NCI-H226 (cell line): ENCODE results near the gene PSPH.
"Not testable (repeated sequence)": the region's sequence is repeated elsewhere in the genome, so short reads cannot be mapped to it uniquely, and the experiment has no call there.

Experiments
- DNase-seq: peaks from one replicate; pipeline ENCODE4 v3.0.0-alpha.2; 2015

PSPH gene

DNA sequence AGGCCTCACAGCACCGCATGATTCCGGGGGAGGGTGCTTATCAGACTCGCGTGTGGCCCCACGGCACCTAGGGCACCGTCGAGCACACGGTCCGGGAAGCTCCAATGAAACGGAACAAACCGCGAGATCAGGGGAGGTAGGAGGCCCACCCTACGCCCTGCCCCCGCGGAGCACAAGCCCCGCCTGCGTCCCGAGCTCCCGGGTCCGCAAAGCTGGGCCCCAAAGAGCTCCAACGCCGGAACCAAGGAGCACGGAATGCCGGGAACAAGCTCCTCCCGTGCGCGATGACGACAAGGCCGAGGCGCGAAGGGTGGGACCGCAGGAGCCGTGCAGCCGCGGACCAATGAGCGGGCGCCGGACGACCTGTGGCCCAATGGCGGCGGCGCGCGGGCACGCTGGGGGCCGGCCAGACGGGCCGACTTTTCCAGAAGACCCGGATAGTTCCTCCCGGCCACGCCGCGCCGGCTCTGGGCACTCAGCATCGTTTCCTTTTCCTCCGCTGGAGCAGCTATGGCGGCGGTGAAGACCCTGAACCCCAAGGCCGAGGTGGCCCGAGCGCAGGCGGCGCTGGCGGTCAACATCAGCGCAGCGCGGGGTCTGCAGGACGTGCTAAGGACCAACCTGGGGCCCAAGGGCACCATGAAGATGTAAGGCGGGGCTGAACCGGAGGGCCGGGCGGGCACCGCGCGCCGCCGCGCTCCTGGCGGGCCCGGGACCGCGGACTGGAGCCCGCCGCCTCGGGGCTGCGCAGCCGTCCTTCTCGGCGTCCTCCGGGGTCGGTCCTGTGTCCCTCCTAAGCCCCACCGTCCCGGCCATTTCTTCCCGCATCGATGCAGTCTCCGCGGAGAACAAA is at the start of gene PSPH, which contains the start of gene CCT6A:
TSS of gene PSPH (minus strand) at position 106 of the 853 bp plus-strand sequence. CDS start 30,232 bp downstream, outside the sequence.
TSS of gene CCT6A (plus strand) at position 427 of the 853 bp plus-strand sequence. CDS start at position 511, 84 bp downstream.
- peak; percentile 99 for DNase-seq

DNA sequence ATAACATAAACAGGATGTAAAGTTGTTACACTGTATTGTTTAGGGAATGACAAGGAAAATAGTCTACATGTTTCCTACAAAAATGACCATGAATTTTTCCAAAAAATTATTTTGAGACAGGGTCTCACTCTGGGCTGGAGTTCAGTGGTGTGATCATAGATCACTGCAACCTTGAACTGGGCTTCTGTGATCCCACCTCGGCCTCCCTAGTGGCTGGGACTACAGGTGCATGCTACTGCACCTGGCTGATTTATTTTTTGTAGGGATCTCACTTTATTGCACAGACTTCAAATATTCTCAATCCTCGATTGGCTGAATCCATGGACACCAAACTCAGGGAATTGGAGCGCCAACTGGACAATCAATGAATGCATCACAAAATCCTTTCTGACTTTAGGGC is 48.4 kb upstream of the PSPH start:
- DNase-seq, result no peak

DNA sequence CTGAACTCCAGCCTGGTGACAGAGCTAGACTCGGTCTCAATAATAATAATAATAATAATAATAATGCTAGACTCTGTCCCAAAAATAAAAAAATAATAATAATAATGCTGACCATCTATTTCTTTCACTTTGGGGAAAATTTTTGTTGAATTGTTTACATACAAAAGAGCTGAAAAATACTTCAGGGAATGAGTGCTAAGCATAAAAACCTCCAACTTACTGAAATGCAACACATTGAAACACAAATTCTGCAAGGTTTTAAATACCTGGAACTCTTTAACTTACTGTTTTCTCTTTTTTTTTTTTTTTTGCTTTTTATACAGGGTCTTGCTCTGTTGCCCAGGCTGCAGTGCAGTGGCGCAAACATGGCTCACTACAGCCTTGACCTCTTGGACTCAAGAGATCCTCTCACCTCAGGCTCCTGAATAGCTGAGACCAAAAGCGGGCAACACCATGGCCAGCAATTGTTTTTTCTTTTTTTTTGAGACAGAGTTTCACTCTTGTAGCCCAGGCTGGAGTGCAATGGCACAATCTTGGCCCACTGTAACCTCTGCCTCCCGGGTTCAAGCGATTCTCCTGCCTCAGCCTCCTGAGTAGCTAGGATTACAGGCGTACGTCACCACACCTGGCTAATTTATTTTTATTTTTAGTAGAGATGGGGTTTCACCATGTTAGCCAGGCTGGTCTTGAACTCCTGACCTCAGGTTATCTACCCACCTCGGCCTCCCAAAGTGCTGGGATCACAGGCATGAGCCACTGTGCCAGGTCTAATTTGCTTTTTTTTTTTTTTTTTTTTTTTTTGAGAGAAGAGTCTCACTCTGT is 47.2 kb upstream of the PSPH start:
- not testable (repeated sequence) for DNase-seq

DNA sequence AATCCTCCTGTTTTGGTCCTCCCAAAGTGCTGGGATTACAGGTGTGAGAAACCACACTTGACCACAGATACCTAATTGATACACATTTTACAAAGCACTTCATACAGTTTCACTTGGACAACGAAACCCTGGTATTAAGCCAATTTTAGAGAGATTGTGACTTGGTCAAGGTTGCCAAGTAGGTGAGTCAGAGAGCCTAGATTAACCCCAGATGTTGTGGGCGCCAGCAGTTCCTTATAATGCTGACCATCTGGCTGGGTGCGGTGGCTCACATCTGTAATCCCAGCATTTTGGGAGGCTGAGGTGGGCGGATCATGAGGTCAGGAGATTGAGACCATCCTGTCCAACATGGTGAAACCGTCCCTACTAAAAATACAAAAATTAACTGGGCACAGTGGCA is 46.5 kb upstream of the PSPH start:
- no peak for DNase-seq

DNA sequence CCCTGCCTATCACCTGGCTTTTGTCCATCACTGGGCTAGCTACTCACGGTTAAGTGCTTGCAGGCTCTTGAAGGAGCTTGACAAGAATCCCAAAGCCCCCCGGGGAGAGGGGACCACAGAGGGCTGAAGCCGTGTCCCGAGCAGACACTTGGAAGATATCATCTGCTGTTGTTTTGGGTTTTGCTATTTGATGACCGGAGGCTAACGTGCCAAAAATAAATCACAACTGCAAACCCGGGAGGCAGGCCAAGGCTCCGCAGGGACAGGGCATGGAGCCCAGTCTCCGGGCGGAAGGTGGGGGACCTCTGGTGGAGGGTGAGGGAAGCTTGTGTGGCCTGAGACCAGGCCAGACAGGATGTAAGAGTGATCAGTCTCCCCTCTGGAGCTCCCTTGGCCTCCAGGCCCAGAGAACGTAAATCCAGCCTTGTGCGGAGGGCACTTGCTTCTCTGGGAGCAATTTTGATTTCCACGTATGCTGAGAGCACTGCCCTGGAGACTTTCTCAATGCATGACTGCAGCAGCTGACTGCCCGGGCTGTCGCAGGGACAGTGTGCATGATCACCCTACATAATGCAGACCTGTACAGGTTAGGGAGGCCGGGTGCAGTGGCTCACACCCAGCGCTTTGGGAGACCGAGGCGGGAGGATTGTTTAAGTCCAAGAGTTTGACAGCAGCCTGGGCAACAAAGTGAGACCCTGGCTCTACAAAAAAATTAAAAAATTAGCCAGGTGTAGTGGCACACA is 41.7 kb upstream of the PSPH start, which contains the start of gene PHKG1:
TSS of gene PHKG1 (minus strand) at position 164 of the 743 bp plus-strand sequence. CDS start 4,011 bp downstream, outside the sequence.
- DNase-seq, result peak; percentile 30

DNA sequence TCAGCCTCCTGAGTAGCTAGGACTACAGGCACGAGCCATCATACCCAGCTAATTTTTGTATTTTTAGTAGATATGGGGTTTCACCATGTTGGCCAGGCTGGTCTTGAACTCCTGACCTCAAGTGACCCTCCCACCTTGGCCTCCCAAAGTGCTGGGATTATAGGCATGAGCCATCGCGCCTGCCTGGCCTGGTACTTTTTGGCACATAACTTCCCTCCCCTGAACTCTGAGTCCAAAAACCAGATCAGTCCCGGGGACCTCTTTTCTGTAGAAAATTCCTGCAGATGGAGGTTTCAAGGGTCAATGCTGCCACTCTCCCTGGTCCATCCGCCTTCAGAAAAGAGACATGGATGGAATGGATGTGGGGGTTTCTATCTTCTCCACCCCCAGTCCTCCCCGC is 41.1 kb upstream of the PSPH start:
- DNase-seq, result not testable (repeated sequence)

DNA sequence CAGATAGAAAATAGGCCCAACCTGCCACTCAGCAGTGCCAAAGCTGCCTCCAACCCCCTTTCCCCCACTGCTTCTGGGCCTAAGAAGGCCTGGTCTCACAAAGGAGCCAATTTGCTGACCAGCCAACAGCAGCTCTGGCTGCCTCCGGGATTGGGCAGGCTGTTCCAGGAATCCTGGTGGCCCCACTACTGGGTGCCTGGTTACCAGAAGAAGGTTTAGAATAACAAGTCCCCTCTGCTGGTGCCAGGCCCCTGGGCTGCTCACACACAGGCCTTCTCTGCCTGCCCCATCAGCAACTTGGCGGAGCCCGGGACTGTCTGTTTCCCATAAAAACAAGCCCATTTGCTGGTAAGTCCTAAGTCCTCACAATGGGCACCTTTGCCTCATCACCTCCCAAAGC is 40.3 kb upstream of the PSPH start:
- DNase-seq, result no peak

DNA sequence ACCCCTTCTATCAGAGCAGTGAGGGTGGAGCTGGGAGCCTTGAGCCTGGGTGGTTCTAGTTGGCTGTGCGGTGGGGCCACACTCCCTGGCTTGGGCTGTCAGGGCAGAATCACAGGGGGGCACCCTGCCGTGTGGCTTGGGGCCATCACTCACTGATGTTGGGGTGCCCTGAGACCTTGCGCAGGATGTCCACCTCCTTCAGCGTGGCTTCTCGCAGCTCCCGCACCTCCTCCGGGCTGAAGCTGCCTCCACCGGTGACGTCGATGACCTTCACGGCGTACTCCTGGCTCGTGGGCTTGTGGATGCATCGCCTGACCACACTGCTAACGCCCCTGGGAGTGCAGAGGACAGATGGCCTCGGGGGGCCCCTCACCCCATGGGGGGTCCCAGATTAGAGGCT is 36.2 kb upstream of the PSPH start:
- no peak for DNase-seq

DNA sequence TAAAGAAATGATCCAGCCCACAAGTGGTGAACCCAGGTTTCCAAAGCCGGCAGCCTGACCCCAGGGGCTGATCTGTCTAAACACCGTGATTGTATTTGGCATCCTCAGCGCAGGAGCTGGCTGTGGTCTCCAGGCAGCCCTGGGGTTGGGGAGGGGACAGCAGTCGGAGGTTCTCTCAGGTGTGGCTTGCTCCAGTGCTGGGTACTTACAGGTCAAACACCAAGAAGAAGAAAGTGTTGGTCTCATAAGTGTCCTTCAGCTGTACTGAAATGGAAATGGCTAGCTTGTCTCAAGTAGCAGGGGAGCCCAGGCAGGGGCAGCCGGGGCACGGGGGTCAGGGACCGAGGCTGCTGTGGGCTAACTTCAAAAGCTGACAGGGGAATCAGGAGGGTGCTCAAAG is 35.5 kb upstream of the PSPH start:
- no peak for DNase-seq

DNA sequence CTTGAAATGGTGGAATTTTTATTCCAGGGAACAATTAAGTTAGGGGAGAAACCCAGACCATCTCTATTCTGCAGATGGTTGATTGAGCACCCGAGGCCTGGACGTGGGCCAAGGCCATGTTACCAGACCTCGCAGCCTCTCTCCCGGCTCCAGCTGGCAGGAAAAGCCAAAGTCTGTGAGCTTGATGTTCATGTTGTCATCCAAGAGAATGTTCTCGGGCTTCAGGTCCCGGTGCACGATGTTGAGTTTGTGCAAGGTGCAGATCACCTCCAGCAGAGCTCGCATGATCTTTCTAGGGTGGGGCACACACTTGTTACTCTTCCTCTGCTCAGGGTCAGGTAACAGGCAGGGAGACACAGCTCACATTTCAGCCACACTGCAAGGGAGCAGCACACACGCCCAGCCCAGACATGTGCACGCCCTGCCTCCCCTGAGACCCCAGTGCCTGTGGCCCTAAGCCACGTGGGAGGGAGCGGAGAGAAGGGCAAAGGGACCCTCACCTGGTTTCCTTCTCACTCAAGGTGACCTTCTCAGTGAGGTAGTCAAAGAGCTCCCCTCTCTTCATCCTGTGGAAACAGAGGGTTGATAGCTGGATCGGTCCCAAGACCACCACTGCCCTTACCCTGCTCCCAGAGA is 32.0 kb upstream of the PSPH start:
- DNase-seq, result no peak

DNA sequence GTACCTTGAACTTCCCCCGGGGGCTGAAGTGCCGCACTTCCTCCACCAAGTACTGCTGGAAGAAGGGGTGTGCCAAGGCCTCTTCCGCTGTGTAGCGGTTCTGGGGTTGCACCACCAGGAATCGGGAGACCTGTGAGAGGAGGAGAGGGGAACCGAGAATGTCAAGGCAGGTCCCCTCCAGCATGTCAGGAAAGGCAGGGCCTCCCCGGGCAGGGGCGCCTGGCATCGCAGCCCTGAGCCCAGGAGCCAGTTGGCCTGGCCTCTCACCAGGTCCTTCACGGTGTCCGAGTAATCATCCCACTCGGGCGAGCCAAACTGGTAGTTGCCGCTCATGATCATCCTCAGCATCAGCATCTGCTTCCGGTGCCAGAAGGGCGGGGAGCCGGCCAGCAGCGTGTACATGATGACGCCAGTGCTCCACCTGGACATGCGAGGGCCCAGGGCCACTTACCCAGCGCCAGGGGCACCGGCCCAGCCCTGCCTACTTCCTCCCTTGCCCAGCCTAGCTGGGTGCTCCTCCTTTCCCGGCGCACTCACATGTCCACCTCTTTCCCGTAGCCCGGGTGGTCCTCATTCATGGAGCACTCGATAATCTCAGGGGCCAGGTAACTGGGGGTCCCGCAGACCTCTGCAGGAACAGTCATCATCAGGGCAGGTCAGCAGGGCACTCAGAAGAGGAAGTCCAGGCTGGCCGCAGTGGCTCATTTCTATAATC is 30.5 kb upstream of the PSPH start:
- DNase-seq, result no peak

DNA sequence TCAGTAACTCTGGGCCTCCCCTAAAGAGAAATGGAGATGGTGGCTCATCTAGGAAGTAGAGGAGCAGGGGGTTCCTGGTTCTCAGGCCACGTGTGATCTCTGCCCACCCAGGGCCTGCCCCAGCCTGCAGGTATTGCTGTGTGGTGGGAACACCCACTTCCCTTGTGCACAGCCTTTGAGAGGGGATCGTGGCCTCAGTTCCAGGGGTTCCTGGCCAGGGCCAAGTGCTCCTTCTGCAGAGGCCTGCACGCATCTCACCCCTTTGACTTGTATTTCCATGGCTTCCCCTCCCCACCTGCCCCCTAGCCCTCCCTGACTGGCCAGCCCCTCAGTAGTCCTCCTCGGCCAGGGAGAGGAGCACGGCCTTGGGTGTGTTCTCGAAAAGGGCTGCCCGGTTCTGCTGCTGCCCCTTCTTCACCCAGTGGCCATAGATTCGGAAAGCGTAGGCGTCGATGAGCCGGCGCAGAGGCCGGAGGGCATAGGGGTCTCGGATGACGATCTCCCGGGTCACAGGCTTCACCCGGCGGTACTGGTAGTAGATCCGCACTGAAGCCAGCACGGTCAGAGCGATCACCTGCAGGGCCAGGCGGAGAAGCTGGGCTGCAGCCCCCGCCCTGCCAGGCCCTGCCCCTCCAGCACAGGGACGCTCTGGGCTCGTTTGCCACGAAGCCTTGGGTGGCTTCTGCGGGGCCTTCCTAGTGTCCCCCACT is 29.6 kb upstream of the PSPH start:
- not testable (repeated sequence) for DNase-seq

DNA sequence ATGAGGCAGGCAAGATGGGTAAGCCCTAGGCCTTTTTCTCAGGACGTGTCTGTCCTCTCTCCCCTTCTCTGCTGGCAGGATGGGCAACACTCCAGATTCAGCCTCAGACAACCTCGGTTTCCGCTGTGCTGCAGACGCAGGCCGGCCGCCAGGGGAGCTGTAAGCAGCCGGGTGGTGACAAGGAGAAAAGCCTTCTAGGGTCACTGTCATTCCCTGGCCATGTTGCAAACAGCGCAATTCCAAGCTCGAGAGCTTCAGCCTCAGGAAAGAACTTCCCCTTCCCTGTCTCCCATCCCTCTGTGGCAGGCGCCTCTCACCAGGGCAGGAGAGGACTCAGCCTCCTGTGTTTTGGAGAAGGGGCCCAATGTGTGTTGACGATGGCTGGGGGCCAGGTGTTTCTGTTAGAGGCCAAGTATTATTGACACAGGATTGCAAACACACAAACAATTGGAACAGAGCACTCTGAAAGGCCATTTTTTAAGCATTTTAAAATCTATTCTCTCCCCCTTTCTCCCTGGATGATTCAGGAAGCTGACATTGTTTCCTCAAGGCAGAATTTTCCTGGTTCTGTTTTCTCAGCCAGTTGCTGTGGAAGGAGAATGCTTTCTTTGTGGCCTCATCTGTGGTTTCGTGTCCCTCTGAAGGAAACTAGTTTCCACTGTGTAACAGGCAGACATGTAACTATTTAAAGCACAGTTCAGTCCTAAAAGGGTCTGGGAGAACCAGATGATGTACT is 28.4 kb upstream of the PSPH start:
- DNase-seq, result no peak

DNA sequence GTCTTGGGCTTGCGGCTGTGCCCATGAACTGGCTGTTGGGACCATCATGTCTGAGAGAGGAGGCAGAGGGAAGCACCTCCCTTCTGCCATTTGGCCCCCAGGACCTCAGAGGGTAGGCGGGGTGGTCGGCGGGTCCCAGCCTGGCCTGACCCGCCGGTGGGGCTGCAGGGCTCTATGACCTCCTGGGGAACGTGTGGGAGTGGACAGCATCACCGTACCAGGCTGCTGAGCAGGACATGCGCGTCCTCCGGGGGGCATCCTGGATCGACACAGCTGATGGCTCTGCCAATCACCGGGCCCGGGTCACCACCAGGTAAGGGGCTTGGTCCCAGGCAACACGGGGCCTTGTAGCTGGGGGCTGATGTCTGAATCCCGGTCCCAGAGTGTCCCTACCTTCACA is 27.0 kb upstream of the PSPH start:
- no peak for DNase-seq

DNA sequence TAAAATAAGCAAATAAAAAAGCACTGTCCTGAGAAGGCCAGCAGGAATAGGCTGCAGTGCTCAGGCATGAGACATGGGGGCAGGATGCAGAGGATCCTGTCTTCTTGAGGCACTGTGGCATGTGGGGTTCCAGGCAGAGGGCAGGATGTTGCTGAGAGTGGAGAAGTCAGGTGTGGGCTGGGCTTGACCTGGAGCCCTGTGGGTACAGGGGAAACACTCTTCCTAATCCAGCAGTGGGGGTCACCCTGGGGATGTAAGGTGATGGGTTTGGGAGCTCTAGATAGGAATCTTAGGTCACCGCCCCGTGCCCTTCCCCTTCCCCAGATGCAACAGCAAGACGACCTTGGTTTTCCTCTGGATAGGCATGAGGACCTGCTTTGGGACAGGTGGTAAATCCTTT is 26.4 kb upstream of the PSPH start:
- no peak for DNase-seq

DNA sequence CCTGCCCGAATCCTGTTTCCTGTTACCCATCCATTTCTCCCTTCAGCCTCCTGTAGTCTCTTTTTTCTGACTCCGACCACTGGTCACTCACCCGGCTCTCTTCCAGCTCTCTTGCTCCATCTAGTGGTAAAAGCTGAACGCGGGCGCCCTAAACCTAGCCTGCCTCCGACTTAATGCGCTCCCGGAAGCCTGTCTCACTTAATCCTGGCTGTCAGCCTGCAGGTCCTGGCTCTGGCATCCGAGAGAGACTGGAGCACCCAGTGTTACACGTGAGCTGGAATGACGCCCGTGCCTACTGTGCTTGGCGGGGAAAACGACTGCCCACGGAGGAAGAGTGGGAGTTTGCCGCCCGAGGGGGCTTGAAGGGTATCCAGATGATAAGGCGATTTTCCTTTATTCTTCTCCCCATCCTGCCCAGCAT is 23.1 kb upstream of the PSPH start:
- peak; percentile 86 for DNase-seq

DNA sequence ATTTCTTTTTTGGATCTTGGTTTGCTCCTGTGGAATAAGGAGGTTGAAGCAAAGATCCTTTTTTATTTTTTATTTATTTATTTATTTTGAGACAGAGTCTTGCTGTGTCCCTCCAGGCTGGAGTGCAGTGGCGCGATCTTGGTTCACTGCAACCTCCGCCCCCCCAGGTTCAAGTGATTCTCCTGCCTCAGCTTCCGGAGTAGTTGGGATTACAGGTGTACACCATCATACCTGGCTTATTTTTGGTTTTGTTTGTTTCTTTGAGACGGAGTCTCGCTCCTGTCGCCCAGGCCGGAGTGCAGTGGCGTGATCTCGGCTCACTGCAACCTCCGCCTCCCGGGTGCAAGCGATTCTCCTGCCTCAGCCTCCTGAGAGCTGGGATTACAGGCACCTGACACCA is 15.1 kb upstream of the PSPH start:
- DNase-seq, result not testable (repeated sequence)

DNA sequence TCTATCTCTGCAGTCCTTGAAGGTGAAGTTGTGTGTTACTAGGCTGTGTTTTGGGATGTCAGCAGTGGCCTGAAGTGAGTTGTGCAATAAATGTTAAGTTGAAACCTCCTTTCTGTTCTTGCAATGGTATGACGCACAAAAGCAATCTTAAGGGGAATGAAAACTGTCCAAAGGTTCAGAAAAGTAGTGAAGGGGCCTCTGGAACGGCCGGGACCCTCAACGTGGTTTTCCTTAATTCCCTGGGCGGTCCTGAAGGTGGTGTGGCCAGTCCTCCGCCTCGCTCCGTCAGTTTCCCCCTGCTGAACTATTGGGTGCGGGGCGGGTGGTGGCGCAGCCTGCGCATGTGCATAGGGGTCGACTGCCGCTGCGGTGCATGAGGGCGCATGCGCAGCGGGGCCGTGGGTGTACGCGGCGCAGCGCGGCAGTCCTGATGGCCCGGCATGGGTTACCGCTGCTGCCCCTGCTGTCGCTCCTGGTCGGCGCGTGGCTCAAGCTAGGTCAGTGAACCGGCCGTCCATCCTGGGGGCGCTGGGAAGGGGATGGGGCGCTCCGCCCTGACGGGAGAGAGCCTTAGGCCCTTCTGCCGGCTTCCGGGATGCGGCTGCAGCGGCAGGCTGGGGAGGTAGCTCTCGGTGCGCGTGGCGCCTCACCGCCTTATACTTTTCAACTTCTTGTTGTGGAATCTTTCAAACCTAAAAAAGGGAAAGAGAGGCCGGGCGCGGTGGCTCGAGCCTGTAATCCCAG is 12.8 kb upstream of the PSPH start, which contains the start of gene SUMF2:
TSS of gene SUMF2 (plus strand) at position 405 of the 744 bp plus-strand sequence. CDS start at position 431, 26 bp downstream.
- DNase-seq, result peak; percentile 71

DNA sequence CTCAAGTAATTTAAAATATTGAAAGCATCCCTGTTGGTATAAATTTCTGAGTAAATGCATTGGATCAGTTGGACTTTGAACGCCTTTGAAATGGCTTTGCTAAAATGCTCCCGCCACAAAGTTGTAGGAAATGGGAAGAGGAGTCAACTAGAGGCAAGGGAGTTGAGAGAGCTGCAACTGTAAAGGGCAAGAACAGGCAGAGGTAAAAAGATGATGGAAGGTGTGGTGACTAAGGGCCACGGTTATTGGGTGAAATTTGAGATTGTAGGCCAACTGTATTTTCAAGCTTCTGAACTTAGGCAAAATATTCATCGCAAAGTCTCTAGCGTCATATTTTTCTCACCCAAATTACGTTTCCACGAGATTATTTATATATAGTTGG is 12.2 kb upstream of the PSPH start:
- no peak for DNase-seq
